ENCODE results near the gene CHTF18. TPM values are rescaled to one million over a fixed set of nuclear protein-coding genes. Genes with fewer than 3 reads are reported as not detected.

CHTF18 gene
- total and polyA plus RNA-seq, 2 of the 4 experiments (the other 2 are of a cell fraction), result 3.2 to 21.4 TPM

DNA sequence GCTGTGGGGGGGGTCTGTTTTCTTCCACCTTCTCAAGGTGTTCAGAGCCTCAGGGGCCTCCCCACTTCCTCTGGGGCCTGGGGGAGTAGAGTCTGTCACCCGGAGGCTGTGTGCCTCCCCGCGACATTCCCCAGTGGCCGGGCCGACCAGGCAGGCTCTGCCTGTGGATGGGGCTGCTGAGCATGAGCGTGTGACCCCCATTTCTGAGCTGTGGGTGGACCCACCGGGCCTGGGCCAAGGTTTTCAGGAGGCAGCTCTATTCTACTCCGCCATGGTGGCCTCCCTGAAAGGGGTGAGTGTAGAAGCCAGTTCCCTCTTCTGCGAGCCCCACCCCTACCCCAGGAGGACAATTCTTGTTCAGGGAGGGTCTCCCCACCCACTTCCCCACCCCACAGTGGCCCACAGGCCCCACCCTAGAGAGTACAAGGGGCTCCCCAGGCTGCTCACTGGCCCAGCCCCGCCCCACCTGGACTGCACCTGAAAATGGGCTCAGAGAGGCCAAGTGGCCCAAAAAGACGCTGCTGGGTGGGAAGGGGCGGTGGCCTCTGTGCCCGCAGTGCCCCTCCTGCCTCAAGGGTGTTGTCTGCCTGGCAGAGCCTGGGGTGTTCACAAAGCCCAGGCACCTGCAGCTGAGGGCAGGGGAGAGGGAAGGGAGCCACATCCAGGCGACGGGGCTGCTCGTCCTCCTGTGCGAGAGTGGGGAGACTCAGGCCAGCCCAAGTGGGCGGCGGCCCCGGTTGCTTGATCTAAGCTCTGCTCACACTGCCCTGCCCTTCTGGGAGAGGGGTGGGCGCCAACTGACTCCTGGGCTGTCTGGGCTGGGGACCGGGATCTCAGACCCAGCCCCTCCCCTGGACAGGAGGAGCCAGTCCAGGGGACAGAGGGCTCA is 26.6 kb upstream of the CHTF18 start:
- Histone ChIP-seq H3K36me3 (ENCODE audit: control insufficient read depth, insufficient read depth, low read length) (no peaks in the 10 kb centered on the region), H3K4me3 (ENCODE audit: insufficient read depth, low read depth, low read length) (no peak overlapping the region), H3K27me3 (ENCODE audit: control insufficient read depth, insufficient read depth, low read length) (peaks cover 4% of the 10 kb centered on the region; the same call in 1 of the 2 replicates), H4K20me1 (ENCODE audit: insufficient read depth, low read length) (no peaks in the 10 kb centered on the region), H3K18ac (ENCODE audit: low read depth, low read length) (no peak overlapping the region), H2AK5ac (ENCODE audit: low read depth, low read length) (no peak overlapping the region), H4K8ac (ENCODE audit: low read depth in 2 of 2, low read length in 2 of 2) (no peak overlapping the region), H3K9ac (ENCODE audit: low read depth, low read length) (no peak overlapping the region), H2AK9ac (replicated peaks; ENCODE audit: low read depth, low read length, poor library complexity) (no peak overlapping the region), H3K9me3 (ENCODE audit: control insufficient read depth, insufficient read depth, low read length) (no peaks in the 10 kb centered on the region), H2BK120ac (ENCODE audit: low read depth, low read length) (no peak overlapping the region), H3K79me1 (ENCODE audit: low read depth in 1 of 2, low read length in 2 of 2) (no peaks in the 10 kb centered on the region), H2BK5ac (ENCODE audit: low read depth, low read length, poor library complexity, severe bottlenecking) (no peak overlapping the region), H2BK20ac (ENCODE audit: low read depth, low read length) (no peak overlapping the region), H3K56ac (ENCODE audit: extremely low read depth, insufficient read depth, low read length) (no peak overlapping the region), H2AFZ (replicated peaks; ENCODE audit: low read length, poor library complexity) (no peak overlapping the region), H3K27ac (ENCODE audit: insufficient read depth, low read length) (no peak overlapping the region), H3K23ac (ENCODE audit: low read depth, low read length) (no peak overlapping the region), H3K14ac (replicated peaks; ENCODE audit: low read depth, low read length) (no peak overlapping the region), H3K4ac (ENCODE audit: low read depth, low read length) (no peak overlapping the region), H2BK15ac (ENCODE audit: low read depth, low read length) (no peak overlapping the region), H3K4me2 (ENCODE audit: low read depth, low read length) (no peak overlapping the region), H4K5ac (ENCODE audit: low read depth, low read length) (no peak overlapping the region), H3K4me1 (ENCODE audit: control insufficient read depth, insufficient read depth, low read length) (no peaks in the 10 kb centered on the region), H4K91ac (ENCODE audit: insufficient read depth, low read depth, low read length) (no peak overlapping the region), H3K9me1 (ENCODE audit: insufficient read depth, low read length) (no peaks in the 10 kb centered on the region)
- in situ Hi-C loops (cut with MboI; ENCODE audit: low sequenced_read_pairs) (no loop called here), dilution Hi-C loops (cut with HindIII; ENCODE audit: low sequenced_read_pairs, unreplicated experiment) (no loop called here), intact Hi-C loops (cut with micrococcal nuclease) (no loop called here)
- CTCF ChIA-PET, result no interaction called here
- ATAC-seq (ENCODE audit: low read depth) (no peak), DNase-seq (no peak)
- POLR2A ChIA-PET (ENCODE audit: unreplicated experiment), result no interaction called here
- no TSS peak for BruUV-seq (replicated peaks)
- WGBS, 2 experiments (ENCODE audit: extremely low coverage in 2 of 2, insufficient read length in 1 of 2), result 67% methylated on average over 6 of the region's 22 CpGs; no CpG with 5 or more reads in 1 of the 2 experiments
- TF ChIP-seq SMC3 (IDR thresholded peaks at IDR 0.05; ENCODE audit: low read depth, low read length) (no peak), RAD21 (IDR thresholded peaks at IDR 0.05; ENCODE audit: low read length) (no peak), POLR2A (IDR thresholded peaks at IDR 0.05; ENCODE audit: low read depth, low read length) (no peak), FOS (IDR thresholded peaks at IDR 0.05; ENCODE audit: low read depth, low read length) (no peak), MXI1 (IDR thresholded peaks at IDR 0.05; ENCODE audit: borderline replicate concordance, low read depth, low read length) (no peak), CEBPB (IDR thresholded peaks at IDR 0.05; ENCODE audit: low read depth, low read length) (no peak), RFX5 (IDR thresholded peaks at IDR 0.05; ENCODE audit: low read depth, low read length) (no peak), CHD1 (IDR thresholded peaks at IDR 0.05; ENCODE audit: low read depth, low read length) (no peak), NFE2L2 (IDR thresholded peaks at IDR 0.05; ENCODE audit: low read depth, low read length) (no peak), BHLHE40 (IDR thresholded peaks at IDR 0.05; ENCODE audit: low read depth, low read length) (no peak), RCOR1 (IDR thresholded peaks at IDR 0.05; ENCODE audit: insufficient replicate concordance, low read length) (no peak), MAFK (IDR thresholded peaks at IDR 0.05; ENCODE audit: low read depth, low read length) (no peak), USF2 (IDR thresholded peaks at IDR 0.05; ENCODE audit: low read depth, low read length) (no peak), ELK1 (IDR thresholded peaks at IDR 0.05; ENCODE audit: borderline replicate concordance, low read depth, low read length) (no peak)
- TF ChIP-seq, protein P1, sequence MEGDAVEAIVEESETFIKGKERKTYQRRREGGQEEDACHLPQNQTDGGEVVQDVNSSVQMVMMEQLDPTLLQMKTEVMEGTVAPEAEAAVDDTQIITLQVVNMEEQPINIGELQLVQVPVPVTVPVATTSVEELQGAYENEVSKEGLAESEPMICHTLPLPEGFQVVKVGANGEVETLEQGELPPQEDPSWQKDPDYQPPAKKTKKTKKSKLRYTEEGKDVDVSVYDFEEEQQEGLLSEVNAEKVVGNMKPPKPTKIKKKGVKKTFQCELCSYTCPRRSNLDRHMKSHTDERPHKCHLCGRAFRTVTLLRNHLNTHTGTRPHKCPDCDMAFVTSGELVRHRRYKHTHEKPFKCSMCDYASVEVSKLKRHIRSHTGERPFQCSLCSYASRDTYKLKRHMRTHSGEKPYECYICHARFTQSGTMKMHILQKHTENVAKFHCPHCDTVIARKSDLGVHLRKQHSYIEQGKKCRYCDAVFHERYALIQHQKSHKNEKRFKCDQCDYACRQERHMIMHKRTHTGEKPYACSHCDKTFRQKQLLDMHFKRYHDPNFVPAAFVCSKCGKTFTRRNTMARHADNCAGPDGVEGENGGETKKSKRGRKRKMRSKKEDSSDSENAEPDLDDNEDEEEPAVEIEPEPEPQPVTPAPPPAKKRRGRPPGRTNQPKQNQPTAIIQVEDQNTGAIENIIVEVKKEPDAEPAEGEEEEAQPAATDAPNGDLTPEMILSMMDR (conservative IDR thresholded peaks at IDR 0.05; ENCODE audit: low read depth, low read length), result no peak
